Measurements from ENCODE around the gene RSBN1. TPM values are rescaled to one million over a fixed set of nuclear protein-coding genes. Genes with fewer than 3 reads are reported as not detected.
"Not testable (repeated sequence)": the region's sequence is repeated elsewhere in the genome, so short reads cannot be mapped to it uniquely, and the experiment has no call there.

RSBN1 gene
- total RNA-seq, 1 donor from 2014 or later, result 66.0 TPM

DNA sequence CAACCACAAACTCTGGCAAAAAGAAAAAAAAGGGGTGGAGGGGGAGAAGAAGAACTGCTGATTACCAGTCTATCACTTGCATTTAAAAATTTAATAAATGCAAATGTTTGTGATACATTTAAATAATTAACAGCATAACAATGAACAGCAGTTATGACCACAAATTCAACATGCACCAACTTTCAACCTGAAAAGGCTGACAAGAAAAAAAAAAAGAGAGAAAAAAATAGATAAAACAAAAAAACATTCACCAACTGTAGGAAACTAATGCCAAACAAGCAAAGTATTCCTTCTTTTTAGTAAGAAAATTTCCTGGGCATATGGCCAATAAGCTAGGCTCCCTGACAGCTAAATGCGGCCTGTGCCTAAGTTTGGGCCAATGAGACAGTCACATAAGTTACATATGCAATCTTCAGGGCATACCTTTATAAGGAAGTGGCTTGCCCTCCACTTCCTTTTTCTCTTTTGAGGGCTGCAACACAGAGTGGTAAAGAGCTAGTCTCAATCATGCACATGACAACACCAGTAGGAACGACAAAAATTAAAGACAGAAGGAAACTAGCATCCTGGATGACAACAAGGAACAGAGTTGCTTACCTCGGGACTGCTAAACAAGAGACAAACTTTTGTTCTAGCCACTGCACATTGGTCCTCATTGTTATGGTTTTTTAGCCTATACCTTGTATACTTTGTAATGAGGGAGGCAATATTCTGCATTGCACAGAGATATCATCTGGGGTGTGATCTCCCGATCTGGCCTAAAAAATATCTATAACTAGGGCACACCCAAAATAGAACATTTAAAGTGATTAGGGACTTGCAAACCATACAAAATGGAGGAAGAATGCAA, 28.8 kb downstream of the RSBN1 start:
- DNase-seq (ENCODE audit: low spot score in 2 of 2), result peak in 1 of 2 donors; percentile 8
- FAIRE-seq, result no peak

DNA sequence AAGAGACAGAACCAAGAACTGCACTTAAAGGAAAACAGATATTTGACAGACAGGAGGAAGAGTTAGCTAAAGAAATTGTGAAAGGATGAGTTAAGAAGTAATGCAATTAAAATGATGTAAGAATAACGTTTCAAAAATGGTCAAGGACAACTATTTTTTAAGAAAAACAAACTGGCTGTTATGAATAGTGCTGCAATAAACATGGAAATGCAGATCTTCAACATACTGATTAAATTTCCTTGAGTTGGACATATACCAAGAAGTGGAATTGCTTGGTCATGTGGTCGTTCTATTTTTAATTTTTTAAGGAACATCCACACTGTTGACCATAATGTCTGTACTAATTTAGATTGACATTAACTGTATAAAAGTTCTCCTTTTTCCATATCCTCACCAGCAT, 29.9 kb downstream of the RSBN1 start:
- DNase-seq (ENCODE audit: low spot score in 2 of 2) (no peak), FAIRE-seq (no peak)

DNA sequence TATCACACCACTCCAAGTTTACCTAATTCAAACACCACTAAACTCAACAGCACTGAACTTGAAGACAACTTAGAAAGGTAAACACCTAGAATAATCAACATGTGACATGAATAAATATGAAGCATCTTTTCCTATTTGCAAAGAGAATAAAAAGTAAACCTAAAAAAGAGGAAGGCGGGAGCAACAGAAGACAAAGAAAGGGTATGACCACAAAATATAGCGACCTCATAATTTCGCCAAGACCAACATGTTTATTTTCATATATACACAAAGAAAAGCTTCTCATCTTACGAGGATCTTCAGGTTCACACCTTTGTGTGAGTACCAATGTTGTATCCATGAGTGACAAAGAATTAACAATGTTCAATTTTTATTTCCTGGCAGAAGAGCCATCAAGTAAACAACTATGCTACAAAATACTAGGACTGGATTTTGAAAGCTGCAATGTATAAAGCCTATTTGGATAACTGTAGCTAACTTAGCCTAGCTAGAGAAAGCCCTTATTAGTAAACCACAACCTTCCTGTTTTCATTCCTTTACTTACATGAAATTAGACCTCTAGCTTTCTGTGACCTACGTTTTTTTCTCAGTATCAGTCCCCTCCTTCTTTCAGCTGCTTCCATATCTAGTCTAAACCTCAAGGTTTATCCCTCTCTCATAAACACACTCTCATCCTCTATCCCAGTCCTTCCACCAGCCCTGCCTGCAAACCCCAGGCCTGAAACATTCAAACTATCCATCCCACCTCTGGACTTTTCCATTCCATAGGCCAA, 31.7 kb downstream of the RSBN1 start:
- DNase-seq (ENCODE audit: low spot score in 2 of 2) (no peak), FAIRE-seq (no peak)

DNA sequence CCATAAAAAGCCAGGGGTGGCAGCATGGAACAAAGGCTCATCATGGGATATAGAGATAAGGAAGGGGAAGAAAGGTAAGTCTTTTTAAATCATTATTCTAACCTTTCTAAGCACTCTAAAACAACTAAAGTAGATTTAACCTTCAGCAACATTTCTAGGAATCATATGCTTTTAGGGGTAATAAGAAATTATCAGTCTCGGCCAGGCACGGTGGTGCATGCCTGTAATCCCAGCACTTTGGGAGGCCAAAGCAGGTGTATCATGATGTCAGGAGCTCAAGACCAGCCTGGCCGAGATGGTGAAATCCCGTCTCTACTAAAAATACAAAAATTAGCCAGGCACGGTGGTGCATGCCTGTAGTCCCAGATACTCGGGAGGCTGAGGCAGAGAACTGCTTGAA, 32.7 kb downstream of the RSBN1 start:
- DNase-seq (ENCODE audit: low spot score in 2 of 2) (no peak), FAIRE-seq (no peak)

DNA sequence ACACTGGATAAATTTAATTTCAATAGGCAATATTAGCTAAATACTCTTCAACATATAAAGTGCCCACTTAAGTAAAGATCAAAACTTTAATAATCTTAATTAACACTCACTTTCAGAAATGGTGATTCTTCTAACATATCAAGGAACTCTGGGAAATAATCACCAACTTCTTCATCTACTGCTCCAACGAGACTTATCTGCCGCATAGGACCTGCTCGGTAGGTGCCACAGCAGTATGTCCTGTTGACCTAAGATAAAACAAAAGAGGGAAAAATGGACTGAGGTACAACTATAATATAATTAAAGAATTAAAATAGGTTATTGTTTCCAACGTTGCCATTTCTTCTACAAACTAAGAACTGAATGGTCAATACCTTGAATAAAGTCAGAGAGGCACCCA, 34.7 kb downstream of the RSBN1 start:
- FAIRE-seq, result no peak
- no peak for DNase-seq (ENCODE audit: low spot score in 2 of 2)

DNA sequence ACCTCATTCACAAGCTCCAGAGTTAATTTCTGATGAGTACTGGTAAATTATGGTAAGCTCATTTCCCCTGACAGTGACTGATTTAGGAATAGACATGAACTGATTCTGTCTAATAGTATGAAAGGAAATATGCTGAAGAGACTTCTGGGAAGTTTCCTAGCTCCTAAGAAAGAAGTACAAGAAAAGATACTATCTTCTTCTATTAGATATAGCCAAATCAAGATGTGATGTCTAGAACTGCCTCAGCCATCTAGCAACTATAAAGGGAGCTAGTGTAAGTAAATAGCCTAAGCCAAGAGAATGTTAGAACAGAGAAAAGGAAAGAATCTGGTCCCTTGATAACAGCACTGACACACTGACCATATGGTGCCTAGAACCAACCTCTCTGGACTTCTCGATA, 42.2 kb downstream of the RSBN1 start:
- FAIRE-seq, result no peak

DNA sequence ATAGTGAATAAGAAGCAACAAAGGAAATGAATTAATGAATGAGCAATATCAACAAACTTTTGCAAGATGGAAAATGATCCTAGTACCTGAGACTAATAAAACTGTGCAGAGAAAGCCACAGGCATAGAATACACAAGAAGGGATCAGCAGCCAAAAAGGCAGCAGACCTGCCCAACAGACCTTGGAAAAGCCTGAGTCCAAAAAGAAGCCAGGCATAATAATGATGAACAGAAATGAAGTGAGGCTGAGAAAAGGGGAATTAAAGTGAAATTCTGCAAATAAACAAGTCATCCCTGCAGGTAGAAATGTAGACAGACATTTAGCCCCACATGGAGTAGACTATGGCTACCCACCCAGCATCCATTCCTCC, 42.7 kb downstream of the RSBN1 start:
- no peak for FAIRE-seq

More for the DNA sequence above, 42.2 kb downstream of the RSBN1 start:
- DNase-seq (ENCODE audit: low spot score in 2 of 2), result no peak

DNA sequence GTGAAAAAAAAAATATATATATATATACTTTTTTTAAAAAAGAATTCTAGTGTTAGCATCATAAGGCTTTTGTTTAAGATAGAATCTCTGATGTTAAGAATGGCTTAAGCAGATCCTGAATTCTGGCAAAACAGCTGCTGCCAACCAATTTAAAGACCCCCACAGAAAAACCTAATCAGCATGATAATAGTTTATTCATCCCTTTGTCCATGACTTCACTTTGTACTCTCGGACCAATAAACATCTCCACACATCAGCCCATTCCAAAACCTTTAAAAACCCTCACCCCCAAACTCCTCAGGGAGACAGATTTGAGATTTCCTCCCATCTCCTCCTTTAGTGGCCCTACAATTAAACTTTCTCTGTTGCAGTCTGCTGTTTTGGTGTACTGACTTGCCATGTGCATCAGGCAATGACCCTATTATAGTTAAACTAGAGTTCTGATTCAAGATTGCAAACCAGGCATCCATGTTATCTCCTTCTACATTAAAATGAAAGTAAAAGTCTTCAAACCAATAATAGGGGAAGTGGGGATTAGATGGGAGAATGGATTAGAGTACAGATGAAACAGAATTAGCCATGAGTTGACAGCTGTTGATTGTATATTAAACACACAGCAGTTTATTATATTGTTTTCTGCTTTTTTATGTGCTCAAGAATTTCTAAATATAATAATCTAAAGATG, 43.2 kb downstream of the RSBN1 start:
- DNase-seq (ENCODE audit: low spot score in 2 of 2), result no peak
- FAIRE-seq, result no peak

More for the DNA sequence above, 42.7 kb downstream of the RSBN1 start:
- no peak for DNase-seq (ENCODE audit: low spot score in 2 of 2)

DNA sequence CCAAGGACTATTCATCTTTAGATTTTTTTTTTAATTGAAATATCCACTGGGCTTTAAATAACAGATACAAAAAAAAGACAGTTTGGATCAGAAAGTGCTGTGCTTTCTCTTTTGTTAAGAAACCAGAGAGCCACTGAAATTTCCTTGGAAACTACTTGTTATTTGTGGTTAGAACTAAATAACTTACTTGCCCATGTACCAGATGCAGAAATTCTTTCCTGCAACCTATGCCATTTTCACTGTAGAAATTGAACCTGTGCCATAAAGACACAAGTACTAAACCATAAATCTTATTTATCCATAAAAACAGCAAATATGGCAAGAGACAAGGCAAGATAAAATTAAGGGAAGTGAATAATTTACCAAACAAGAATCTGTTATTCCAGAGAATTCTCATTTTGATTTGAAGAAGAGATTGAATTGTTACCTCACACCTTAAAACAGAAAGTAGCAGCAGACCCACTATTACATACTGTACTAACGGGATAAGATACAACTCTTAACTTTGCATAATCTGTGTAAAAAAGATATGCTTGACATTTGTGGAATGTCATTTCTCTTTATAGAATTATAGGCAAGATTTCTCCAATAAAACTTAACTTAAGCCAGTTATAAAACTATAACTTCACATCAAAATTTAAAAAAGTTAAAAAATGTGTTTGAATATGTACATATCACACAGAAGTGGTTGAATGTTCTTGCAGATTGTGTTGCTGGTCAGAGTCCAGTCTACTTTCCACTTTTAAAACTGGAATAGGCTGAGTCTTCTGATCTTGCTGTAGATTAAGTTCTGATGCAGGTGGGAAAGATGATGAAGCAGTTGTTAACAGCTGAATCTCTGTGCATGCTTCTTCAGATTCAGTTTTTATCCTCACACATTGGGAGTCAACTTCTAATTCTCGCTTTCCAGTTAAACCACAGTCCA, 46.7 kb downstream of the RSBN1 start:
- DNase-seq (ENCODE audit: low spot score in 2 of 2), result no peak
- FAIRE-seq, result no peak

DNA sequence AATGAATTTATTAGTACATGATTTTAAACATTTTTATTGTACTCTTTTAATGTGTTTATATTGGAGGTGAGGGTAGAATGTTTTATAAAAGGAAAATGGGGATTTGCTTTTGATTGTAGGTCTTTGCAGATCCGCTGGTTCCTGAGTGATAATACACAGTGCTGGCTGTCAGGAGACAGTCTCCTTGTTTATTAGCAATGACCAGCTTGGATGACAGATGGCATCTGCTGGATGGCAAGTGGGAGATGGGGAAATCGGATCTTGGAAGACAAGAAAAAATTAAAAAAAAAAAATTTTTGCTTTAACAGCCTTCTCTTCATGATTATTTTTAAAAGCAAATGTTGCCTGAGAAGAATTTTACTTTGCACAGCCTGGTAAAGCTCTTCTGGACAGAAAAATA, 48.6 kb downstream of the RSBN1 start:
- FAIRE-seq (no peak), DNase-seq (ENCODE audit: low spot score in 2 of 2) (no peak)

DNA sequence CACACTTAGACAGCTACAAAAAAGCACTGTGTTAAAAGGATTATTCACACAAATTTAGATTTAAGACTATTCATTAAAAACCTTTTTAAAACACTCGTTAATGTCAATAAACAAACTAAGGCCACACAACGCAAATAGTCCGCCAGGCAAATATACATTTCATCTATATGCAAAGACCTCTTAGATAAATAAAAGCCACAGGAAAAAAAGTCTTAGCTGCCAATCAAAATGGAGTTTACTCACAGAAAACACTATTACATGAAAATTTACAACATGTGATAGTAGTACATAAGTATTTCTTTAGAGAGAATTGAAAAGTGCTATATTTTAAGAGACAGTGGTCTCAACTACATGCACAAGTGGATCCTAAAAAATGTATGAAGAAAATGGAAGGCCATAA, 50.3 kb downstream of the RSBN1 start:
- DNase-seq (ENCODE audit: low spot score in 2 of 2), result no peak
- FAIRE-seq, result no peak

DNA sequence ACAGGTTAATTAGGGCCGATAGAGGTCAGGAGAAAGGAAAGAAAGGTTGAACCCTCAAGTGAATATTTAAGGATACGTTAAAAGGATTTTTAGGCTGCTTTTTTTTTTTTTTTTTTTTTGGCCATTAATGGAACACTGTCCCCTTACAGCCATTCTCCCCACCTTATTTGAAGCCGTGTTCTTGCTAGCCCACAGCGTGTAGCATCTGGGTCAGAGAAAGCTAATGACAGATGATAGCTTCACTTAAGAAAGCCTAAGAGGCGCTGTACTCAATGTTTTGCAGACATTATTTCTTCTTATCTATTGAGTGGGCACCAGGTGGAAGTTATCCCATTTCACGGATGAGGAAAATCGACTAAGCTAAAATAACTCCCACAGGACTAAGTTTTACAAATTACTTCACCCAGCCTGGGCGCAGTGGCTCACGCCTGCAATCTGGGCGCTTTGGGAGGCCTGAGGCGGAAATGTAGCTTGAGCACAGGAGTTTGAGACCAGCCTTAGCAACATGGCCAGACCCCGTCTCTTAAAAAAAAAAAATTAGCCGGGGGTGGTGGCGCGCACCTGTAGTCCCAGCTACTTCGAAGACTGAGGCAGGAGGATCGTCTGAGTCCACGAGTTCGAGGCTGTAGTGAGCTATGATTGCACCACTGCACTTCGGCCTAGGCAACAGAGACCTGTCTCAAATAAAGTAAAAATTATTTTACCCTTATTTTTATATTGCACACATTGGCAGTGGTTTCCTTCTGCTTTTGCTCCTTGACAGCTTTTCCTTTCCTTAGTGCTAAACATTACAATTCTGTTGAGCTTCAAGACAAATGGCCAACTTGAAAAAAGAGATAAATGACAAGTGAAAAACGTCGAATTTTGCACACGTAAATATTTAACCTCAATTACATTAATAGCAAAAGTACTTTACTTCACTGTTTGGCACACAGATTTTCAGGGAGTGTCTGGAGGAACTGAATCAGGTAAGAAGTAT, 51.9 kb downstream of the RSBN1 start:
- DNase-seq (ENCODE audit: low spot score in 2 of 2) (no peak), FAIRE-seq (no peak)

DNA sequence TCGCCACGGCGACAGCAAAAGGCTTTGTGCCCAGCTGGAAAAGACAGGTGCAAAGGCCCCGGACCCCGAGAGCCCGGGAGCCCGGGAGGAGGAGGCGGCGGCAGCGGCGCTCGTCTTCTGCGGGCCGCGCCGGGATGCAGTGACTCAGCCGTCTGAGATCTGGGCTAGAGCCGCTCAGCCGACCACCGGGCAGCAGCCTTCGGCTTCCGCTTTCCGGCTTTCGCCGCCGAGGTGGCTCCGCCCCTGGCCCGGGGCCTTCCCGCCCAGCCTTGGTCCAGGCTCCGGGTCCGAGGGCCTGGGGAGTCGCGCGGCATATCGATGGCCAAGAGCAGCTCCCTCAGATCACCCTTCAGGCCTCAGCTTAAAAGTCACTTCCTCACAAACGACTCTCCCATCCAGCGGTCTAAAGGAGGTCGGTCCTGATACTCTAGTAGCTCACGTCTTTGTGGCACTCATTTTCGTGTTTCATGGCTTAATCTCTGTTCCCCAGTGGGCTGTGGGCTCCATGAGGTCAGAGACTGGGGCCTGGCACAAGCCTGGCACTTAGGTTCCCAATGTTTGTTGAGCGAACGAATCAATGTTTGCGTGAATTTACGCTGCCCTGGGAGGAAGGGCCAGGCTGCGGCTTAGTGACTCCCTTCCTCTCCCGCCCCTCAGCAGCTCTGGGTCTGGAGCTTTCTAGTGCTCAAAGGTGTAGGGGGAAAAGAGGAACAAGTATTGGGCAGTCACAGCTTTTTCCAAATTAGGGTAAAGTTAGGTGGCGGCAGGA, 52.8 kb downstream of the RSBN1 start, which contains the start of gene PHTF1:
PHTF1 (minus strand) TSS at position 154 of the 769 bp plus-strand sequence. CDS start 783 bp downstream, outside the sequence.
- DNase-seq (ENCODE audit: low spot score in 2 of 2), result peak; percentile 46 to 65
- FAIRE-seq, result no peak

DNA sequence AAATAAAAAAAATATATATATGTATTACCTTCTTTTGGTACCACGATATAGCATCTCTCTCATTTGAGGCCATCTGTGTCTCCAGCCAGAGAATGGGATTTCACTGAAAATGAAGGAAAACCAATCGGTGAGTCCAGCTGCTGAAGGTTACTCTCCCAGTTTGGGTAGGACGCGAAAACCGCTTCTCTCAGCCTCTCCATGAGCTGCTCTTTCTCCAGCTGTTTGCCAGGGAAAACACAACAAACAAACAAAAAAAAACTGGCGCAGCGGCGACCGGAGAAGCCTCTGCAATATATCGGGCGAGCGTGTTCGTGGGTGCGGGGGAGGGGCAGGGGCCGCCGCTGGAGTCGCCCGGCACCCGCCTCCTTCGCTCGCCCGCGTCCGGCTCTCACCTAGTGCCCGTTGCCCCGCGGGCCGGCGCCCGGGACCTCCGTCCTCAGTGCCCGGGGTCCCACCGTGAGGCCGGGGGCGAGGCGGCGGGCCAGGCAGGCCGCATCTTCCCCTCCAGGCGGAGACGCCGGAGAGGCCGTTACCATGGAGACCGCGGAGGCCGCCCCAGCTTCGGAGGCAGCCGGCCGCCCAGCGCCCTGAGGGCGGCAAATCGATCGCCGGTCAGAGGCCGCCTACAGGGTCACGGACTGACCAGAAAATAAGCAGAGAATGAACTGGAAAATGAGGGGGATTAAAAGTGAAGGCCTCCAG, 53.5 kb downstream of the RSBN1 start:
- DNase-seq (ENCODE audit: low spot score in 2 of 2) (peak; percentile 63 to 68), FAIRE-seq (no peak)

DNA sequence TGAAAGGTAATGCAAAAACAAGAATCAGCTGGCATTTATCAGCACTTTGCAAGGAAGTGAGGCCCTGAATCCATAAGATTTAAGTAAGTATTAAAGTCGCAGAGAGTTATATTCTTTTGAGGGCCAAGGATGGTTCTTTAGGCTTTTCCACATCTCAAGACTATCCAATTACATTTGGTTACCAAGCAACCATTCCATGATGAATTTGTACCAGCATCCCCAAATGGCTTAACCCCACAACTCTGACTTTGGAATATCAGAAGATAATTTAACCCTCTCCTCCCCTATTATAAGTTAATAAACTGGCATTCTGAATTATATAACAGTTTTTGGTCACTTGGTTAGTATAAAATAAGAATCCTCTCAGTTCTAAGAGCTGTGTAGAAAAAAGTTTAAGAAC, 55.8 kb downstream of the RSBN1 start:
- no peak for FAIRE-seq
- no peak for DNase-seq (ENCODE audit: low spot score in 2 of 2)

DNA sequence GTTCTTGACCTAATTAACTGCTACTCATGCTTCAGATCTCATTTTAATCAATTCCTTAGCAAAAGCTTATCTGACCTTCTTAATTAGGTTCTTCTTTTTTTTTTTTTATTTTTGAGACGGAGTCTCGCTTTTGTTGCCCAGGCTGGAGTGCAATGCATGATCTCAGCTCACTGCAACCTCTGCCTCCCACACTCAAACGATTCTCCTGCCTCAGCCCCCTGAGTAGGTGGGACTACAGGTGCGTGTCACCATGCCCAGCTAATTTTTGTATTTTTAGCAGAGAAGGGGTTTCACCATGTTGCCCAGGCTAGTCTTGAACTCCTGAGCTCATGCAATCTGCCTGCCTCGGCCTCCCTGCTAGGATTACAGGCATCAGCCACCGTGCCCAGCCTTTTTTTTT, 58.9 kb downstream of the RSBN1 start:
- DNase-seq (ENCODE audit: low spot score in 2 of 2); FAIRE-seq: not testable (repeated sequence)

DNA sequence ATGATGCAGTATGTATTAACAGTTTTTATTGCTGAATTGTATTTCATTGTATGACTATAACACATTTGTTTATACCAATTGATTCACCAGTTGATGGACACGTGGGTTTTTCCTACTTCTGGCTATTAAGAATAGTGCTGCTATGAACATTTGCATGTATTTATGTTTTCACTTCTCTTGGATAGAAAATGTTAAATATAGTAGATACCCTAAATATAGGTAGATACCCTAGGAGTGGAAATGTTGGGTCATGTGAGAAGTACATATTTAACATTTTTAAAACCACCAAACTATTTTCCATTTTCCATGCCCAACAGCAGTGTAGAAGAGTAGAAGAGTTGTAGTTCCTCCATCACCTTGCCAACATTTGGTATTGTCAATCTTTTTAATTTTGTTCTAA, 60.8 kb downstream of the RSBN1 start:
- FAIRE-seq, result no peak
- DNase-seq (ENCODE audit: low spot score in 2 of 2), result no peak
